Measurements from ENCODE around the gene CAV1.

DNA sequence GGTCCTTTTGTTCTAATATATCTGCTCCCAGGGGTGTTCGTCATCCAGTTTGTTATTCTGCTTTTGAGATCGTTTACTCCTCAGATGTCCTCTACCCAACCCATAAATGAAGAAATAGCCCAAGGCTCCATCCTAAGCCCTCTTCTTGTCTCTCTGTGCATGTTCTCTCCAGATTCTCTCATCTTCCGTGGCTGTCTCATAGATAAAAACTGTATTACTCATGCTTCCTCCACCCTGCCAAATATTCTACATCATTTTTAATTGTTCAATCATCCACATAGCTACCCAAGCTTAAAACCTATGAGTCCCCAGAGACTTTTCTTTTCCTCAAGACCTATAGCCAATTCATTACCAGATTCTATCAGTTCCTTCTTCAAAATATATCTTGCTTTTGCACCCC lies 44.9 kb downstream of the CAV1 start:
- TF ChIP-seq MAZ (IDR thresholded peaks at IDR 0.05; ENCODE audit: borderline replicate concordance, low read depth, low read length) (0 out of 2 replicates have a peak, but pooled peaks have one; percentile 23), POLR2A (IDR thresholded peaks at IDR 0.05; ENCODE audit: low read depth, low read length) (no peak), CHD1 (IDR thresholded peaks at IDR 0.05; ENCODE audit: low read depth, low read length) (no peak), RFX5 (IDR thresholded peaks at IDR 0.05; ENCODE audit: low read depth, low read length) (no peak), NFE2L2 (IDR thresholded peaks at IDR 0.05; ENCODE audit: low read depth, low read length) (no peak), RAD21 (IDR thresholded peaks at IDR 0.05; ENCODE audit: low read length) (no peak)
- TF ChIP-seq, protein P1, sequence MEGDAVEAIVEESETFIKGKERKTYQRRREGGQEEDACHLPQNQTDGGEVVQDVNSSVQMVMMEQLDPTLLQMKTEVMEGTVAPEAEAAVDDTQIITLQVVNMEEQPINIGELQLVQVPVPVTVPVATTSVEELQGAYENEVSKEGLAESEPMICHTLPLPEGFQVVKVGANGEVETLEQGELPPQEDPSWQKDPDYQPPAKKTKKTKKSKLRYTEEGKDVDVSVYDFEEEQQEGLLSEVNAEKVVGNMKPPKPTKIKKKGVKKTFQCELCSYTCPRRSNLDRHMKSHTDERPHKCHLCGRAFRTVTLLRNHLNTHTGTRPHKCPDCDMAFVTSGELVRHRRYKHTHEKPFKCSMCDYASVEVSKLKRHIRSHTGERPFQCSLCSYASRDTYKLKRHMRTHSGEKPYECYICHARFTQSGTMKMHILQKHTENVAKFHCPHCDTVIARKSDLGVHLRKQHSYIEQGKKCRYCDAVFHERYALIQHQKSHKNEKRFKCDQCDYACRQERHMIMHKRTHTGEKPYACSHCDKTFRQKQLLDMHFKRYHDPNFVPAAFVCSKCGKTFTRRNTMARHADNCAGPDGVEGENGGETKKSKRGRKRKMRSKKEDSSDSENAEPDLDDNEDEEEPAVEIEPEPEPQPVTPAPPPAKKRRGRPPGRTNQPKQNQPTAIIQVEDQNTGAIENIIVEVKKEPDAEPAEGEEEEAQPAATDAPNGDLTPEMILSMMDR (conservative IDR thresholded peaks at IDR 0.05; ENCODE audit: low read depth, low read length): no peak
